HG03354 (cell line): ENCODE data around the gene PPFIA4.

Experiments used
- ATAC-seq: cut with Tn5 transposase; IDR thresholded peaks from one replicate; pipeline ENCODE4 v1.9.1; 2021; ENCODE audit warnings: mild to moderate bottlenecking; ENCODE audit not compliant: unreplicated experiment, poor library complexity, severe bottlenecking

The PPFIA4 gene

DNA sequence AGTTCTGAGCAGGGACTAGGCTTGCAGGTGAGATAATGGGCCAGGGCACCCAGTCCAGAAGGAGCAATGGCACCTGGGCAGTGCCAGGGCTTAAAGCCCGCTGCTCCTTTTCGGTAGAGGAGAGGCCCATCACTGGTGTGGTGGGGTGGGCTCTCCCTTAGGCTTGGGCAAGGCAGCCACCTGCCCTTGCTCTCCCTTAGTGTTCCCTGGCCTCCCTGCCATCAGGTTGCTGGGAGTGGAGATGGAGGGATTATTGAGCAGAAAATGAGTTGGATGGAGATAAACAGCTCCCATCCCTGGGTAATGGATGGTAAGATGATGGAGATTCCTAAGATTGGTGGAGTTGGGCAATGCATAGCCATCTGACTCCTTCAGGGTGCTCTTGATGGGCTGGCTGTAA is 51.7 kb downstream of the PPFIA4 start:
- no peak for ATAC-seq

DNA sequence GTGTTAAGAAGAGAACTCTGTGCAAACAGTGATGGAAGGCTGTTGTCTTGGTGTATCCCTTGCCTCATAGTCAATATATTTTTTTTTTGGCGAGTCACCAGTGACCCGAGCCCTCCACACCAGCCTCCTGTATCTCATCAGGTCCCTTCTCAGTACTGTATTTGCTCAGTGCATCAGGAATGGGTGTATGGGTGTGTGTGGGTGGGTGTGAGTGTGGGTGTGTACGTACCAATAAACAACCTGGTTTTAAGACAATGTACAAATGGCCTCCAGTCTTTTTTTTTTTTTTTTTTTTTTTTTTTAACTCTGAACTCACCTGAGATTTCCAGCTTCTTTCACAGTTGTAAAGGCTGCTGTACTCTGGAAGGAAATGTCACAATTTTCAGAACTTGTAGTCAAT is 52.2 kb downstream of the PPFIA4 start:
- ATAC-seq: no peak

- ATAC-seq: no peak
These were observed 54.2 kb downstream of the PPFIA4 start for GRCh38 chr1:203080456-203080855.

- ATAC-seq: no peak
These were observed 55.4 kb downstream of the PPFIA4 start for GRCh38 chr1:203081465-203082230.

DNA sequence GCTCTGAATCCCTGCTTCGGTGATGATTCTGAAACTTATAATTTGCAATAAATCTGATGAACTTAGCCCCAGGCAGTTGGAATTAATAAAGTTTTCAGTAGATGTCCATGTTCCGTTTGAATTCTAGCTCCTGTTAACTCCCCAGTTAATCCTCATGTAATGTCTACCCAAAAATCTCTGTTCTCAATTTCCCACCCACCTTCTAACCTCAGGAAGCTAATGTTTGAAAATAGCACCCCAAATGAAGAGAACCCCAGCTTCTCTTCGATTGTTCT is 55.9 kb downstream of the PPFIA4 start:
- ATAC-seq: no peak

GRCh38 chr1:203082571-203083462 is 56.5 kb downstream of the PPFIA4 start:
- ATAC-seq: no peak

DNA sequence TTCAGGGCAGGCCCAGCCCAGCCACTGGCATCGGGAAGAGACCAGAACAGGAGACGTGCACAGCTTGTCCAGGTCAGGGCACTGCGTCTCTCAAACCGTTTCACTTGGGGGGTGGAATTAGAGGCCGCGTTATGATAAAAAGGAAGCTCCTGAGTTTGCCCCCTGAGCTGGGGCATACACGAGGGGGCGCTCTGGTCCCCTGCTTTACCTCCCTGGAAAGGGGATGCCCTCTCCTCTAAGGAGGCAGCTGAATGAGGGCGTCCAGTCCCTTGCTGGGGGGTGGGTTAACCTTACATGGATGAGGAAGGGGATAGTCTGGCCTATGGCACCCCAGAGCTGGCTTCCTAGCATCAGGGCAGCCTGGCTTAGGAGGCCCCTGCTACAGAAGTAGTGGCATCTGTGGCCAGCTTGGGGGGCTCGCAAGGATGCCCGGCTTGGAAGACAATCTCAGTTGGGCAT is 57.2 kb downstream of the PPFIA4 start:
- ATAC-seq: no peak

DNA sequence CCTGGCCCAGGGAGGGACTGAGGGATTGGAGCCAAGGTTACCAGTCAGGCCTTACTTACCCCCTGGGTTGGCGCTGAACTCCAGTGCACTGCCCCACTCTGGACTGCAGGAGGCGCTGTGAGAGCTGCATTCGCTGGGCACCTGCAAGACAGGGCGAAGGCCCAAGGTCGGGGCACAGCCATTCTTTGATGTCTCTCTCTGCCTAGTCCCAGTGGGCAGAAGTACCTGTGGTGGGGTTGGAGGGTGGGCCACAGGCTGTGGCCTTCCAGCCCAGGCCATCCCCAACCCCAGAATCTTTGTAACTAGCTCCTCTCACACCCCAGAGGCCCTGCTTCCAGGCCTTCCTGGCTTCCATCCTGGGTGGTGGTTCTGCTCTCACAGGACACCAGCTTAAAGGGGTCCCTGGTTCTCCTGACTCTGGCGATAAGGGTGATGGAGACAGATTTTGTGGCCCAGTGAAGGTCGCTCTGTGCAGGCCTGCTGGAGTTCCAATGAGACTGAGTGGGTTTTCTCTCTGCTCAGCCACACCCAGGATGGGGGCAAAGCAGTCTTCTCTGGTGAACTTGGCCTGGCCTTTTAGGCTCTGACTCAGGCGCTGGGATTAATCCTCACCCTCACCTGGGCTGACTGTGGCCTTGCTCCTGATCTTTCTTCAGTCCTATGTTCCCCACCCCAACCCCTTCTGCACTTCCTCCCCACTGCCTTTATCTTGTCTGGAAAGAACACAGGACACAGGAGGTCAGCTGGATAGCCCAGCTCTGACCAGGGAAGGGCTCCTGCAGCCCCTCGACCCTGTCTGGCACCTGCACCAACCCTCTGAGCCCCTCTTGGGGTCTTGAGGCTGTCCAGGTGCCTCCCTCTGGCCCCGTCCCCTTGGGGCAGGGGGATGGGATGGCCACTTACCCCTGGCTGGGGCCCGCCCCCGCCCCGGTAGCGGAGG is 58.6 kb downstream of the PPFIA4 start:
- no peak for ATAC-seq

DNA sequence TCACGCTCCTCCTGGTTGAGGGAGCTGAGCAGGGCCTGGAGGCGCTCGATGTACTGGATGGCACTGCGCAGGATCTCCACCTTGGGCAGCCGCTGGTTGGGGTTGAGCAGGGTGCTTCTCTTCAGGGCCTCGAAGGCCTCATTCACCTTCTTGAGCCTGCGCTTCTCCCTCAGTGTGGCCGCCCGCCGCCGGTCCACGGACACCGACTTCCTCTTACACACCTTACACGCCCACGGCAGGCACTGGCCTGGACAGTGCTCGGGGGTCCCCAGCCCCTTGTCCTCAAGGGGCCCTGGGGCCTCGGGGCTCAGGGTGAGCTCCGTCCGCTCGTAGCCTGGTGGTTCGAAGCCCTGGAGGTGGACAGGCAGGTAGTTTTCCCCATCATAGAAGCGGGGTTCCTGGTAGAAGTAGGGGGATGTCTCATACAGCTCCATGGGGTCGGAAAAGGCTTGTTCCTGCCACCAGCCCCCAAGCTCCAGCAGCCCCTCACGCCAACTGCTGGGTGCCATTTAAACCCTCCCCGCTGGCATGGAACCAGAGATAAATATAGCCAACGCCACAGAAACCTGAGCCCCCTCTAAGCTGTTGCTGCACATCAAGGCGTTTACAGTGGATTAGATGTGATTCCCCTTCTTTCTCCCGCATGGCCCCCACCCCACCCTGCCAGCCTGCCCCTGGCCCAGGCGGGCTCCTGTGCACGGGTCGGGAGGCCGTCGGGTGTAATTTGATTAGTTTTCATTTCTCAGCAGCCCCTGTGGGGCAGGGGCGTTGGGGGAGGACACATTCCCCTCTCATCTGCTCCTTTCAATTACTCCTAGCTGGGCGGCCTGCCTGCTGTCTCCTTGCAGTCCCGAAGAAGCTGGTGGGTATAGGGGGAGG is 59.5 kb downstream of the PPFIA4 start, which contains the start of gene MYOG:
Gene MYOG, minus strand, starts transcription at position 485 of the 879 bp plus-strand sequence. Its CDS starts 51 bp downstream, at position 434.
- no peak for ATAC-seq

DNA sequence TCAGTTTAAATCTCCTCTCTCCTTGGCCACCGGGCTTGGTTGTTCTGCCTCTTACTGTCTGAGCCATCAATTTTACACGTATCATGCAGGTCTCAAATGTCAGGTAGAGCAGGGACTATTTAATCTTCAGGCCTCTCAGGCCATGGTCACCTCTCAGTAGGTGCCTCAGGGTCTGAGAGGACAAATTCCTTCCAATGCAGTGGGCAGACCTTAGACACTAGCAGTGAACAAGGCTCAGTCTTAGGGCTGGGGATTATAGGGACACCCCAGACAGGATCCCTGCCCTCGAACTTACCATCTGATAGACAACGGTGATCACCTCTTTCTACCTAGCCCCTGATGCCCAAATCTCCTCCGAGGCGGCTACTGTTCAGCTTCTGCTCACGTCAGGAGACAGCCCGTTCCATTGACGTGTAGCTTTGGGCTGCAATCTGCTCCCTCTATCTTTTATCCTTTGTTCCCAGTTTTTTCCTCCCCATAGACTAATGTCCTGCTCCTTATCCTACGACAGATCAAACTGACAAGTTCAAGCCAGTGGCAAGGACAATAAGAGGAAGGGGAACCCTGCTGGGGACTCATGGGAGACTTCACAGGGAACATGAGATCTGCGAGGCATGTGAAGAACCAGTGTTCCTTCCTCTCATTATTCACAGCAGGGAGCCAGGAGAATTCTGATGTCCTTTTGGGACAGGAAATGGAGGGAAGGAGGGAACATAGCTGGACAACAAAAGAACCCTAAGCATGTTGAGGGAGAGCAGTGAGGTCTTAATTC is 60.9 kb downstream of the PPFIA4 start:
- no peak for ATAC-seq

- ATAC-seq: no peak
These were observed 62.1 kb downstream of the PPFIA4 start for GRCh38 chr1:203088441-203088840.

- ATAC-seq: no peak
These were observed 62.8 kb downstream of the PPFIA4 start for GRCh38 chr1:203089001-203089650.

DNA sequence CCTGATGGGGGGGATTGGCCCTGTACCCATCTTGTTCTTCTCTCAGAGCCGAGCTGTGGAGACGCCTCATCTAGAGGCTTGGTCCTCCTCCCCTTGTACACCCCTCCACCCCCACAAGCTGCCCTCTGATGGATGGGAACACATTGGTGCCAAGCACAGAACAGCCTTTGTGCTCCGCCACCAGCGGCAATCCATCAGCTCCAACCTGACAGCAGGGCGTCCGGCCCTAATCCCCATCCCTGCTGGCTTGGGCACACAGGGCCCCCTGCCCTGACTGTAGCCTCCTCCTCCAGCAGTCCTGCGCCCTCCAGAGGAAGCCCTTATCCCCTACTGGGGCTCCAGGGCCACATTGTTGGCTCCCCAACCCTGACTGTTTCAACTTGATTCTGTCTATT is 63.4 kb downstream of the PPFIA4 start:
- no peak for ATAC-seq

GRCh38 chr1:203090421-203091198 is 64.3 kb downstream of the PPFIA4 start:
- ATAC-seq: no peak

DNA sequence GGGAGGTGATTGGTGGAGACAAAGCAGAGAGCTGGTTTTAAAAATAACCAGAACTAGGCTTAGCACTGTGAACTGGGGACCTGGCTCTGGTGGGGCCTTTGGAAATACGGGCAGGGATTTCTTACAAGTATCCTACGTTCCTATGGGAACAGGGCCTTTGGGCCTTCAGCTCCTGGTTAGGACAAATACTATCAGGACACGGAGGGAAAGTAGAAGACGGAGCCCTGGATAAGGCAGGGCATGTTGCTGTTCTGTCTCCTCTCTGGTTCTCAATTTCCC is 64.8 kb downstream of the PPFIA4 start:
- ATAC-seq: no peak

- no peak for ATAC-seq
These were observed 65.6 kb downstream of the PPFIA4 start for GRCh38 chr1:203091761-203092330.
